Neural crest cell (in vitro differentiated cells): Measurements from ENCODE around the gene NPAS3. TPM values are rescaled to one million over a fixed set of nuclear protein-coding genes. Genes with fewer than 3 reads are reported as not detected.

Source experiments
- DNase-seq: peaks from one replicate; pipeline ENCODE4 v3.0.0; 2021; ENCODE audit warnings: low read depth, mixed read lengths, low spot score
- H3K27ac Mint-ChIP-seq: one replicate; pipeline ENCODE4 v1.8.0; 2021; ENCODE audit warnings: mild to moderate bottlenecking, mixed read lengths; ENCODE audit not compliant: unreplicated experiment
- H3K27me3 Mint-ChIP-seq: 2 replicates; pipeline ENCODE4 v1.8.0; 2021; ENCODE audit warnings: low read depth, mild to moderate bottlenecking, mixed read lengths
- H3K36me3 Mint-ChIP-seq: 2 replicates; pipeline ENCODE4 v1.8.0; 2021; ENCODE audit warnings: low read depth, mild to moderate bottlenecking, mixed read lengths
- H3K4me1 Mint-ChIP-seq: 2 replicates; pipeline ENCODE4 v1.8.0; 2021; ENCODE audit warnings: mixed read lengths
- H3K4me3 Mint-ChIP-seq: one replicate; pipeline ENCODE4 v1.8.0; 2021; ENCODE audit warnings: mild to moderate bottlenecking, mixed read lengths
- H3K9me3 Mint-ChIP-seq: 2 replicates; pipeline ENCODE4 v1.8.0; 2021; ENCODE audit warnings: mixed read lengths
- CTCF ChIP-seq: fragments of 200-600 bp; sonication (generic); conservative IDR thresholded peaks from 2 replicates; pipeline ENCODE4 v1.5.0; 2021; ENCODE audit warnings: antibody characterized with exemption, mild to moderate bottlenecking
- total RNA-seq: library from RNA; stranded (reverse); gene quantifications from 2 replicates; pipeline ENCODE4 v1.2.1, GENCODE V29; 2021

Gene NPAS3
- total RNA-seq, 1 donor from 2014 or later, result 18.2 TPM

GRCh38 chr14:33433396-33433795, 494.7 kb downstream of the NPAS3 start:
- Mint-ChIP-seq H3K27me3 (no peaks in the 10 kb centered on the region), H3K9me3 (no peaks in the 10 kb centered on the region), H3K4me1 (peaks cover 16% of the 10 kb centered on the region), H3K27ac (no peak overlapping the region), H3K4me3 (no peak overlapping the region), H3K36me3 (peaks cover 3% of the 10 kb centered on the region)
- no peak for DNase-seq
- TF ChIP-seq CTCF, result no peak

GRCh38 chr14:33435911-33436689, 497.4 kb downstream of the NPAS3 start:
- Mint-ChIP-seq H3K4me1 (peaks cover 3% of the 10 kb centered on the region), H3K27ac (no peak overlapping the region), H3K4me3 (no peak overlapping the region), H3K27me3 (no peaks in the 10 kb centered on the region), H3K36me3 (no peaks in the 10 kb centered on the region), H3K9me3 (no peaks in the 10 kb centered on the region)
- DNase-seq, result no peak
- TF ChIP-seq CTCF, result no peak

- Mint-ChIP-seq H3K27me3 (no peaks in the 10 kb centered on the region), H3K9me3 (peaks cover 5% of the 10 kb centered on the region), H3K36me3 (peaks cover 8% of the 10 kb centered on the region), H3K27ac (no peak overlapping the region), H3K4me3 (no peak overlapping the region), H3K4me1 (peaks cover 4% of the 10 kb centered on the region)
- DNase-seq, result no peak
- no peak for TF ChIP-seq CTCF
Observed at GRCh38 chr14:33441633-33442032, 503.0 kb downstream of the NPAS3 start.

GRCh38 chr14:33444136-33444535, 505.5 kb downstream of the NPAS3 start:
- Mint-ChIP-seq H3K4me3 (no peak overlapping the region), H3K4me1 (peaks cover 4% of the 10 kb centered on the region)
- TF ChIP-seq CTCF, result no peak

GRCh38 chr14:33449268-33449667, 510.6 kb downstream of the NPAS3 start:
- Mint-ChIP-seq H3K27ac (no peak overlapping the region), H3K9me3 (peaks cover 5% of the 10 kb centered on the region), H3K27me3 (no peaks in the 10 kb centered on the region), H3K4me1 (peaks cover 12% of the 10 kb centered on the region), H3K36me3 (peaks cover 4% of the 10 kb centered on the region), H3K4me3 (no peak overlapping the region)
- no peak for TF ChIP-seq CTCF
- no peak for DNase-seq

More at GRCh38 chr14:33444136-33444535, 505.5 kb downstream of the NPAS3 start:
- H3K27me3 Mint-ChIP-seq, result no peaks in the 10 kb centered on the region
- no peak for DNase-seq
- H3K9me3 Mint-ChIP-seq, result peaks cover 5% of the 10 kb centered on the region
- H3K36me3 Mint-ChIP-seq, result peaks cover 8% of the 10 kb centered on the region
- no peak overlapping the region for H3K27ac Mint-ChIP-seq
